ENCODE measurements around the gene FADS6.

The FADS6 gene

GRCh38 chr17:74851612-74852236 is 41.7 kb downstream of the FADS6 start:
- no peak for DNase-seq

- DNase-seq, result no peak
Observed at GRCh38 chr17:74850914-74851313, 42.5 kb downstream of the FADS6 start.

- DNase-seq, result no peak
Observed at GRCh38 chr17:74850310-74850709, 43.1 kb downstream of the FADS6 start.

- DNase-seq, result no peak
Observed at GRCh38 chr17:74848656-74849399, 44.6 kb downstream of the FADS6 start.

GRCh38 chr17:74846621-74847020 is 46.8 kb downstream of the FADS6 start:
- DNase-seq, result no peak

- DNase-seq, result no peak
Observed at GRCh38 chr17:74843352-74843627, 50.1 kb downstream of the FADS6 start.

- DNase-seq, result peak; percentile 22 to 52
Observed at GRCh38 chr17:74842599-74843351, 50.7 kb downstream of the FADS6 start.

- DNase-seq, result no peak
Observed at GRCh38 chr17:74842146-74842598, 51.3 kb downstream of the FADS6 start.

- DNase-seq, result no peak
Observed at GRCh38 chr17:74840989-74841666, 52.3 kb downstream of the FADS6 start.

- DNase-seq, result no peak
Observed at GRCh38 chr17:74839990-74840852, 53.2 kb downstream of the FADS6 start.

GRCh38 chr17:74838274-74838673 is 55.2 kb downstream of the FADS6 start:
- no peak for DNase-seq

GRCh38 chr17:74836691-74837467 is 56.6 kb downstream of the FADS6 start:
- DNase-seq, result no peak

- no peak for DNase-seq
Observed at GRCh38 chr17:74836191-74836590, 57.2 kb downstream of the FADS6 start.

- DNase-seq, result peak; percentile 18 to 50
Observed at GRCh38 chr17:74833501-74834377, 59.7 kb downstream of the FADS6 start.

- DNase-seq, result no peak
Observed at GRCh38 chr17:74832421-74832820, 61.0 kb downstream of the FADS6 start.

GRCh38 chr17:74831444-74832146 is 61.8 kb downstream of the FADS6 start:
- DNase-seq, result no peak

GRCh38 chr17:74830861-74831260 is 62.6 kb downstream of the FADS6 start:
- no peak for DNase-seq

GRCh38 chr17:74827800-74828199 is 65.6 kb downstream of the FADS6 start:
- DNase-seq, result no peak
